Endothelial cell of umbilical vein (primary cell): ENCODE results near the gene FAHD1. TPM values are rescaled to one million over a fixed set of nuclear protein-coding genes. Genes with fewer than 3 reads are reported as not detected.

Source experiments
- BruUV-seq: library from RNA; stranded (reverse); fragments of 400-500 nt; replicated peaks from 2 replicates; lab custom pipeline; 2021; lab: Mats Ljungman, UMichigan
- CTCF ChIA-PET: fragments of 300-600, 350-600 bp; sonication (Branson Sonifier 250); formaldehyde crosslinking; loops from one replicate; lab custom pipeline; 2021; ENCODE audit warnings: antibody characterized with exemption, inconsistent platforms; lab: Charles Lee
- POLR2A ChIA-PET: fragments of 300-600, 350-600 bp; sonication (Branson Sonifier 250); formaldehyde crosslinking; loops from one replicate; lab custom pipeline; 2021; ENCODE audit warnings: antibody characterized with exemption, inconsistent platforms; lab: Charles Lee
- DNase-seq: peaks from one replicate; pipeline ENCODE4 v3.0.0-alpha.2; 2011; ENCODE audit warnings: low read depth, low spot score
- FAIRE-seq: peaks from 2 replicates; lab custom pipeline; 2011; peaks lifted over from hg19 to GRCh38; lab: Jason Lieb, UNC
- H2AFZ ChIP-seq: 2 replicates; pipeline ENCODE4 v1.6.0; 2012; ENCODE audit warnings: low read depth, low read length, control low read depth, inconsistent platforms
- H3K27ac ChIP-seq: 2 replicates; pipeline ENCODE4 v1.5.1; 2011; ENCODE audit warnings: low read depth, mild to moderate bottlenecking, control low read depth, low read length, moderate library complexity; ENCODE audit not compliant: insufficient read depth
- H3K27me3 ChIP-seq, 2 experiments: 2 replicates each; pipeline versions ENCODE4 v1.6.0 to v1.6.1; 2011; ENCODE audit warnings: low read length in 2 of 2, mixed read lengths in 1 of 2; ENCODE audit not compliant: control insufficient read depth in 2 of 2, insufficient read depth in 2 of 2
- H3K36me3 ChIP-seq, 2 experiments: 2 replicates in 1 of 2; 3 replicates in 1 of 2; pipeline ENCODE4 v1.5.1; 2011; ENCODE audit warnings: low read length in 2 of 2, mild to moderate bottlenecking in 1 of 2, moderate library complexity in 1 of 2; ENCODE audit not compliant: control insufficient read depth in 2 of 2, insufficient read depth in 2 of 2; ENCODE audit errors: extremely low read depth in 1 of 2
- H3K4me1 ChIP-seq: 3 replicates; pipeline ENCODE4 v1.5.1; 2011; ENCODE audit warnings: mild to moderate bottlenecking, low read length; ENCODE audit not compliant: control insufficient read depth, insufficient read depth; ENCODE audit errors: extremely low read depth
- H3K4me2 ChIP-seq: 2 replicates; pipeline ENCODE4 v1.6.1; 2011; ENCODE audit warnings: low read length, control low read depth, mixed read lengths; ENCODE audit not compliant: insufficient read depth
- H3K4me3 ChIP-seq, 3 experiments: fragments of 200-600 bp in 1 of 3; sonication (generic), shearing (Covaris generic) in 1 of 3; replicated peaks in 1 of 3; 2 replicates each; pipeline ENCODE4 v1.5.1; 2011 to 2016; ENCODE audit warnings: control low read depth in 3 of 3, low read length in 3 of 3, mild to moderate bottlenecking in 2 of 3, inconsistent platforms in 1 of 3, low read depth in 1 of 3, moderate library complexity in 1 of 3; ENCODE audit not compliant: insufficient read depth in 1 of 3
- H3K79me2 ChIP-seq: 2 replicates; pipeline ENCODE4 v1.6.0; 2012; ENCODE audit warnings: low read length, inconsistent platforms; ENCODE audit not compliant: control insufficient read depth, insufficient read depth
- H3K9ac ChIP-seq: replicated peaks from 2 replicates; pipeline ENCODE3; 2011; ENCODE audit warnings: low read length, control low read depth; ENCODE audit not compliant: insufficient read depth; ENCODE audit errors: extremely low read depth
- H3K9me1 ChIP-seq: replicated peaks from 3 replicates; pipeline ENCODE4 v1.6.0; 2011; ENCODE audit warnings: mild to moderate bottlenecking, low read length; ENCODE audit not compliant: control insufficient read depth, insufficient read depth; ENCODE audit errors: extremely low read depth
- H3K9me3 ChIP-seq: replicated peaks from 2 replicates; pipeline ENCODE4 v1.5.1; 2012; ENCODE audit warnings: low read length, inconsistent platforms; ENCODE audit not compliant: control insufficient read depth, insufficient read depth
- H4K20me1 ChIP-seq: replicated peaks from 2 replicates; pipeline ENCODE3; 2011; ENCODE audit warnings: mild to moderate bottlenecking, low read length; ENCODE audit not compliant: control insufficient read depth, insufficient read depth; ENCODE audit errors: extremely low read depth
- FOS ChIP-seq: IDR thresholded peaks from 2 replicates; pipeline ENCODE4 v1.6.1; 2011; ENCODE audit warnings: mild to moderate bottlenecking, low read length, moderate library complexity, borderline replicate concordance; ENCODE audit not compliant: insufficient read depth
- GATA2 ChIP-seq: IDR thresholded peaks from 2 replicates; pipeline ENCODE4 v1.7.0; 2011; ENCODE audit warnings: low read depth, mild to moderate bottlenecking, moderate library complexity, mixed read lengths, low read length; ENCODE audit not compliant: insufficient read length, insufficient read depth
- MYC ChIP-seq: IDR thresholded peaks from one replicate; pipeline ENCODE4 v1.6.1; 2011; ENCODE audit warnings: mild to moderate bottlenecking, low read depth, low read length
- dilution Hi-C: fragments of 300-500 bp; cut with MboI; formaldehyde crosslinking; loops from one replicate; pipeline ENCODE4 v1.15.0; 2019; ENCODE audit warnings: low sequenced_read_pairs; ENCODE audit not compliant: extremely low pct_ligation_motif_present
- intact Hi-C: fragments of 100-400 bp; cut with micrococcal nuclease; formaldehyde crosslinking; loops from one replicate; pipeline ENCODE4 v1.10.0; 2022
- polyA plus RNA-seq, 4 experiments: library from polyadenylated mRNA; depleted of rRNA in 3 of 4; stranded (reverse) in 3 of 4; unstranded in 1 of 4; fragments of >200 nt; gene quantifications; 2 replicates each; pipeline versions ENCODE4 v1.2.1 to v1.2.3, GENCODE V29; 2011 to 2012; ENCODE audit warnings: missing spikeins in 1 of 4
- total RNA-seq: library from RNA; stranded (reverse); gene quantifications from 2 replicates; pipeline ENCODE4 v1.2.3, GENCODE V29; 2021
- TF ChIP-seq, protein P1 (sequence below), 2 donors: IDR thresholded peaks; 1 replicate in 1 of 2; 2 replicates in 1 of 2; pipeline ENCODE4 v1.5.1; 2011; ENCODE audit warnings: low read length in 2 of 2, mild to moderate bottlenecking in 2 of 2, moderate library complexity in 2 of 2, control low read depth in 1 of 2, inconsistent platforms in 1 of 2, low read depth in 1 of 2; ENCODE audit not compliant: insufficient read depth in 1 of 2; ENCODE audit errors: extremely low read depth in 1 of 2

Gene FAHD1
- total and polyA plus RNA-seq, 2 donors (not counting 3 experiments of a cell fraction or from before 2014, with no cell fraction given) = 44.8 to 69.2 TPM

DNA sequence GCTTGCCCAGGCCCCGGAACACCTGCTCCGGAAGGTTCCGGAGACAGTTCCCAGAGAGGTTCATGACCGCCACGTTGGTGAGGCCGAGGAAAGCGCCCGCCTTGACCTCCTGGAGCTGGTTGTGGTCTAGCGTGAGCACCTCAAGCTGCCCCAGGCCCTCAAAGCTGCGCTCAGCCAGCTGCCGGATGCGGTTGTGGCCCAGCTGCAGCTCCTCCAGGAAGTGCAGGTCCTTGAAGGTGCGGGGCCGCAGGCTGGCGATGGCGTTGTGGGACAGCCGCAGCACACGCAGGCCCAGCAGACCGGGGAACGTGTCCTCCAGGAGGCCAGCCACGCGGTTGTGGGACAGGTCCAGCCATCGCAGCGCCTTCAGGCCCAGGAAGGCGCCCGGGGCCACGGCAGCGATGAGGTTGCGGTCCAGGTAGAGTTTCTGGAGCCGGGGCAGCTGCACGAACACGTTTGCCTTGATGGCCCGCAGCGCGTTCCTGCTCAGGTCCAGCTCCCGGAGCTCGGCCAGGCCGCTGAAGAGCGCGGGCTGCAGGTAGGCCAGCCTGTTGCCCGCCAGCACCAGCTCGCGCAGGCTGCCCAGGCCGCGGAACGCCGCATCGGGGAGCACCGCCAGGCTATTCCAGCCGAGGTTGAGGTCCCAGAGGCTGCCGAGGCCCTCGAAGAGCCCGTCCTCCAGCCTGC lies 35.6 kb upstream of the FAHD1 start:
- dilution Hi-C loops (no loop called here), intact Hi-C loops (no loop called here)
- H3K36me3 ChIP-seq = peaks cover 0 to 19% of the 10 kb centered on the region in 2 experiments
- no peaks in the 10 kb centered on the region for H3K9me1 ChIP-seq
- H3K27ac ChIP-seq = no peak overlapping the region
- H3K4me3 ChIP-seq = no peak overlapping the region
- H3K9ac ChIP-seq = no peak overlapping the region
- no TSS peak for BruUV-seq
- no peaks in the 10 kb centered on the region for H3K79me2 ChIP-seq
- no peaks in the 10 kb centered on the region for H3K9me3 ChIP-seq
- TF ChIP-seq, protein P1, sequence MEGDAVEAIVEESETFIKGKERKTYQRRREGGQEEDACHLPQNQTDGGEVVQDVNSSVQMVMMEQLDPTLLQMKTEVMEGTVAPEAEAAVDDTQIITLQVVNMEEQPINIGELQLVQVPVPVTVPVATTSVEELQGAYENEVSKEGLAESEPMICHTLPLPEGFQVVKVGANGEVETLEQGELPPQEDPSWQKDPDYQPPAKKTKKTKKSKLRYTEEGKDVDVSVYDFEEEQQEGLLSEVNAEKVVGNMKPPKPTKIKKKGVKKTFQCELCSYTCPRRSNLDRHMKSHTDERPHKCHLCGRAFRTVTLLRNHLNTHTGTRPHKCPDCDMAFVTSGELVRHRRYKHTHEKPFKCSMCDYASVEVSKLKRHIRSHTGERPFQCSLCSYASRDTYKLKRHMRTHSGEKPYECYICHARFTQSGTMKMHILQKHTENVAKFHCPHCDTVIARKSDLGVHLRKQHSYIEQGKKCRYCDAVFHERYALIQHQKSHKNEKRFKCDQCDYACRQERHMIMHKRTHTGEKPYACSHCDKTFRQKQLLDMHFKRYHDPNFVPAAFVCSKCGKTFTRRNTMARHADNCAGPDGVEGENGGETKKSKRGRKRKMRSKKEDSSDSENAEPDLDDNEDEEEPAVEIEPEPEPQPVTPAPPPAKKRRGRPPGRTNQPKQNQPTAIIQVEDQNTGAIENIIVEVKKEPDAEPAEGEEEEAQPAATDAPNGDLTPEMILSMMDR (IDR thresholded peaks at IDR 0.05; ENCODE audit: extremely low read depth in 1 of 2, insufficient read depth in 1 of 2, low read depth in 1 of 2, low read length in 2 of 2) = no peak
- TF ChIP-seq FOS (no peak), MYC (no peak), GATA2 (no peak)
- no peak overlapping the region for H3K4me2 ChIP-seq
- DNase-seq = no peak
- no peaks in the 10 kb centered on the region for H3K4me1 ChIP-seq
- H4K20me1 ChIP-seq = no peaks in the 10 kb centered on the region
- no peak overlapping the region for H2AFZ ChIP-seq
- ChIA-PET CTCF (interaction anchor here (1.0 kb wide), 1 partner anchor 33 kb away, joined by 3 read pairs; no protein-coding TSS in a partner anchor), POLR2A (no interaction called here)
- no peak for FAIRE-seq
- H3K27me3 ChIP-seq = no peaks in the 10 kb centered on the region
